H1 (cell line): Measurements from ENCODE around the gene RCOR2. TPM values are rescaled to one million over a fixed set of nuclear protein-coding genes. Genes with fewer than 3 reads are reported as not detected.

ENCODE experiments used
- ASH2L ChIP-seq: fragments of 200-600, 300-600 bp; sonication (generic); IDR thresholded peaks from one replicate; pipeline ENCODE4 v1.7.1; 2017; ENCODE audit warnings: low read length
- BRCA1 ChIP-seq: IDR thresholded peaks from 2 replicates; pipeline ENCODE4 v1.6.1; 2012; ENCODE audit warnings: low read depth, low read length, improper control_type of control experiment
- CBX8 ChIP-seq: fragments of 300-800, 300-1000 bp; sonication (generic); IDR thresholded peaks from 2 replicates; pipeline ENCODE4 v1.7.1; 2016; ENCODE audit warnings: low read depth, low read length, borderline replicate concordance
- GABPA ChIP-seq: IDR thresholded peaks from 2 replicates; pipeline ENCODE4 v1.6.1; 2011; ENCODE audit warnings: mild to moderate bottlenecking, low read length, moderate library complexity, borderline replicate concordance; ENCODE audit not compliant: insufficient read depth
- JUND ChIP-seq: IDR thresholded peaks from 2 replicates; pipeline ENCODE4 v1.6.1; 2011; ENCODE audit warnings: mild to moderate bottlenecking, improper control_type of control experiment, low read length
- KDM5A ChIP-seq: fragments of 200-600 bp; IDR thresholded peaks from 2 replicates; pipeline ENCODE4 v1.7.1; 2012; ENCODE audit warnings: mild to moderate bottlenecking, low read length, inconsistent platforms, mixed read lengths
- MAFK ChIP-seq: IDR thresholded peaks from 2 replicates; pipeline ENCODE4 v1.6.1; 2012; ENCODE audit warnings: low read depth, mild to moderate bottlenecking, improper control_type of control experiment, low read length
- NANOG ChIP-seq: IDR thresholded peaks from 2 replicates; pipeline ENCODE4 v1.6.1; 2011; ENCODE audit warnings: low read length, low read depth, mild to moderate bottlenecking, inconsistent platforms; ENCODE audit not compliant: insufficient read depth, poor library complexity, severe bottlenecking
- RBBP5 ChIP-seq: IDR thresholded peaks from 2 replicates; pipeline ENCODE4 v1.7.1; 2012; ENCODE audit warnings: low read depth, mild to moderate bottlenecking, inconsistent platforms, low read length, moderate library complexity, borderline replicate concordance
- RXRA ChIP-seq: IDR thresholded peaks from 2 replicates; pipeline ENCODE4 v1.6.1; 2011; ENCODE audit warnings: low read depth, mild to moderate bottlenecking, low read length, moderate library complexity; ENCODE audit not compliant: insufficient read depth
- SAP30 ChIP-seq: fragments of 300-600 bp; sonication (generic); IDR thresholded peaks from 2 replicates; pipeline ENCODE4 v1.7.1; 2012; ENCODE audit warnings: low read length, moderate library complexity, mild to moderate bottlenecking, inconsistent platforms; ENCODE audit not compliant: insufficient read depth, insufficient replicate concordance
- SIX5 ChIP-seq: IDR thresholded peaks from 2 replicates; pipeline ENCODE4 v1.6.1; 2011; ENCODE audit warnings: mild to moderate bottlenecking, low read depth, low read length
- SP2 ChIP-seq: IDR thresholded peaks from 2 replicates; pipeline ENCODE4 v1.6.1; 2012; ENCODE audit warnings: mild to moderate bottlenecking, low read length, inconsistent platforms
- SRF ChIP-seq: IDR thresholded peaks from 2 replicates; pipeline ENCODE4 v1.6.1; 2011; ENCODE audit warnings: mild to moderate bottlenecking, low read depth, low read length, moderate library complexity
- SUZ12 ChIP-seq: fragments of 200-600 bp; sonication (generic); IDR thresholded peaks from 2 replicates; pipeline ENCODE4 v1.6.1; 2012; ENCODE audit warnings: mild to moderate bottlenecking, inconsistent platforms, low read length, moderate library complexity, mixed read lengths
- TAF7 ChIP-seq: optimal IDR thresholded peaks from 2 replicates; pipeline ENCODE3; 2011; ENCODE audit warnings: low read depth, mild to moderate bottlenecking, inconsistent platforms, low read length, moderate library complexity, borderline replicate concordance
- TCF12 ChIP-seq: IDR thresholded peaks from 2 replicates; pipeline ENCODE4 v1.6.1; 2011; ENCODE audit warnings: low read depth, mild to moderate bottlenecking, low read length
- ZNF274 ChIP-seq: IDR thresholded peaks from 2 replicates; pipeline ENCODE4 v1.7.0; 2012; ENCODE audit warnings: low read length, borderline replicate concordance; ENCODE audit errors: extremely low read depth
- polyA plus RNA-seq, 7 experiments: library from polyadenylated mRNA; depleted of rRNA in 3 of 7; stranded (reverse) in 5 of 7; unstranded in 2 of 7; fragments of >200 nt in 5 of 7; fragments of 200-250 nt in 2 of 7; gene quantifications; 1 replicate in 5 of 7; 2 replicates in 1 of 7; 4 replicates in 1 of 7; pipeline versions ENCODE4 v1.2.1 to v1.2.3, GENCODE V29; 2011 to 2013; ENCODE audit warnings: missing spikeins in 2 of 7, mixed read lengths in 2 of 7
- total RNA-seq: library from RNA; stranded (reverse); fragmentation: NEBNext Ultra II Directional; extraction: Animal tissue kit (Norgen Biotek cat#: 25700); gene quantifications from 2 replicates; pipeline ENCODE4 v1.2.1, GENCODE V29; 2021
- TF ChIP-seq, protein P1 (sequence below): IDR thresholded peaks from 2 replicates; pipeline ENCODE4 v1.6.1; 2012; ENCODE audit warnings: low read length, inconsistent platforms
- TF ChIP-seq, protein P2 (sequence below): IDR thresholded peaks from 2 replicates; pipeline ENCODE4 v1.6.1; 2012; ENCODE audit warnings: inconsistent platforms

The RCOR2 gene
- total and polyA plus RNA-seq, 2 of the 8 experiments (the other 6 are each of a cell fraction or from before 2014, with no cell fraction given) = 54.6 to 78.0 TPM

DNA sequence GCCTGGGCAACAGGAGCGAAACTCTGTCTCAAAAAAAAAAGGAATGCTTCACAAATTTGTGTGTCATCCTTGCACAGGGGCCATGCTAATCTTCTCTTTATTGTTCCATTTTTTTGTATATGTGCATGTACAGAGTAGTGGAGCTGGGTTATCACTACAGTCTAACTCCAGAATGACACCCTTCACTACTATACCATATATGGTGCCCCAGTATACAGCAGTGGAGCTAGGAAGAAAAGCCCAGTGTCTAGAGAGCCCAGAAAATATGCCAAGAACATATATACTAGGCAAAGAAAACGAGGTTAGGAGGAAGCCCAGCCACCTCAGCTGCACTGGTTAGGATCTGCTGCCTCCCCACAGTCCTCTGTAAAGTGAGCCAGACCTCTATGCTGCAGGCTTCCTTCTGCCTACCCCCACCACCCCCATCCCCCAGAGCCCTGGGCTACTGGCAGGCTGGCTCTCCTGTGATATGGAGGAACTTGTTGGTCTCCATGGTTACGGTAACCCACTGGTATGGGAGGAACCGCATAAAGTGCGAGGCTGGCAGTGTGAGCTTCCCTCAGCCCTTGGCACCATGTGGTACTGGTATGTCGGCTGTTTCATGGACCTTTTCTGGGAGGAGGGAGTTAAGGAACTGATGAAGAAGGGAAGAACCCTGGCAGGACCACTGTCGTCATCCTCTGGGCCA is 34.3 kb downstream of the RCOR2 start (continued):
- TF ChIP-seq SP2 (no peak), RBBP5 (no peak), TCF12 (no peak), KDM5A (no peak), ASH2L (peak; percentile 66), TAF7 (no peak), CBX8 (no peak), SIX5 (no peak), SUZ12 (no peak), JUND (no peak), GABPA (no peak), MAFK (no peak), SAP30 (no peak), SRF (no peak), NANOG (no peak), RXRA (no peak), BRCA1 (no peak), ZNF274 (no peak)
- TF ChIP-seq, protein P1, sequence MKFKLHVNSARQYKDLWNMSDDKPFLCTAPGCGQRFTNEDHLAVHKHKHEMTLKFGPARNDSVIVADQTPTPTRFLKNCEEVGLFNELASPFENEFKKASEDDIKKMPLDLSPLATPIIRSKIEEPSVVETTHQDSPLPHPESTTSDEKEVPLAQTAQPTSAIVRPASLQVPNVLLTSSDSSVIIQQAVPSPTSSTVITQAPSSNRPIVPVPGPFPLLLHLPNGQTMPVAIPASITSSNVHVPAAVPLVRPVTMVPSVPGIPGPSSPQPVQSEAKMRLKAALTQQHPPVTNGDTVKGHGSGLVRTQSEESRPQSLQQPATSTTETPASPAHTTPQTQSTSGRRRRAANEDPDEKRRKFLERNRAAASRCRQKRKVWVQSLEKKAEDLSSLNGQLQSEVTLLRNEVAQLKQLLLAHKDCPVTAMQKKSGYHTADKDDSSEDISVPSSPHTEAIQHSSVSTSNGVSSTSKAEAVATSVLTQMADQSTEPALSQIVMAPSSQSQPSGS = no peak
- TF ChIP-seq, protein P2, sequence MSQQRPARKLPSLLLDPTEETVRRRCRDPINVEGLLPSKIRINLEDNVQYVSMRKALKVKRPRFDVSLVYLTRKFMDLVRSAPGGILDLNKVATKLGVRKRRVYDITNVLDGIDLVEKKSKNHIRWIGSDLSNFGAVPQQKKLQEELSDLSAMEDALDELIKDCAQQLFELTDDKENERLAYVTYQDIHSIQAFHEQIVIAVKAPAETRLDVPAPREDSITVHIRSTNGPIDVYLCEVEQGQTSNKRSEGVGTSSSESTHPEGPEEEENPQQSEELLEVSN = no peak
